Measurements from ENCODE around the gene NUP62.

The NUP62 gene

GRCh38 chr19:49904136-49904535, 25.2 kb downstream of the NUP62 start:
- no peak for DNase-seq (ENCODE audit: low read depth in 1 of 2, low spot score in 1 of 2)

GRCh38 chr19:49896863-49897621, 32.3 kb downstream of the NUP62 start, which contains the start of gene IL4I1:
Gene IL4I1, minus strand, starts transcription at chr19:49896887. Its CDS starts 727 bp downstream, at chr19:49896160.
- DNase-seq (ENCODE audit: low read depth in 1 of 2, low spot score in 1 of 2): peak; percentile 37 to 45

GRCh38 chr19:49895566-49896297, 33.6 kb downstream of the NUP62 start:
- no peak for DNase-seq (ENCODE audit: low read depth in 1 of 2, low spot score in 1 of 2)

DNA sequence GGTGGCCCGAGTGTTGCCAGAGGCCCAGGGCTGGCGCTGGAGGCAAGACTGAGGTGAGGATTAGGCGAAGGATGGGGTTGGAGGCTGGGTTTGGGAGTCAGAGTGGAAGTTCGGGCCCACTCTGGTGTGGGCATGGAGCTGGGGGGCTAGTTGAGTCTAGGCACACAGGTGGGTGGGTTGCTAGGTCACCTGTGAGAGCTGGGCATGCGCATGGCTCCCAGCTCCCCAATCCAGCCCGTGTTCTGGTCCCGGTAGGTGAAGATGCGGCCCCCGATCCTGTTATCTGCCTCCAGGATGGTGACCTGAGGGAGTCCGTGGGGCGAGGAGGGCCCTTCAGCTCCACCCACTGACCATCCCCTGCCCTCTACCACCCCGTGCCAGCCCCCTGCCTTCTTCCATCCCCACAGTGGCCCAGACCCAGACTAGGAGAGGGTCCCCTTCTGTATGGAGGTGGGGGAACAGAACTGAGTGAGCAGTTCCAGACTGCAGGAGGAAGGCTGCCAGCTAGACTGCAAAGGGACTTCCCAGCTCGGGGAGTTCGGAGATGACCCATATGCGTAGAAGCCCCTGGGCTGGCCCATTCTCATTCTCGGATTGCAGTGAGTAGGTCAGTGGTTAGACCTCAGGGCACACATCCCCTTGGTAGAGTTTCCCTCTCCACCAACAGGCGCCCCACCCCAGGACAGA, 34.3 kb downstream of the NUP62 start:
- DNase-seq (ENCODE audit: low read depth in 1 of 2, low spot score in 1 of 2): no peak

GRCh38 chr19:49894011-49894664, 35.2 kb downstream of the NUP62 start:
- no peak for DNase-seq (ENCODE audit: low read depth in 1 of 2, low spot score in 1 of 2)

- no peak for DNase-seq (ENCODE audit: low read depth in 1 of 2, low spot score in 1 of 2)
Measured at GRCh38 chr19:49892716-49893115, 36.6 kb downstream of the NUP62 start.

DNA sequence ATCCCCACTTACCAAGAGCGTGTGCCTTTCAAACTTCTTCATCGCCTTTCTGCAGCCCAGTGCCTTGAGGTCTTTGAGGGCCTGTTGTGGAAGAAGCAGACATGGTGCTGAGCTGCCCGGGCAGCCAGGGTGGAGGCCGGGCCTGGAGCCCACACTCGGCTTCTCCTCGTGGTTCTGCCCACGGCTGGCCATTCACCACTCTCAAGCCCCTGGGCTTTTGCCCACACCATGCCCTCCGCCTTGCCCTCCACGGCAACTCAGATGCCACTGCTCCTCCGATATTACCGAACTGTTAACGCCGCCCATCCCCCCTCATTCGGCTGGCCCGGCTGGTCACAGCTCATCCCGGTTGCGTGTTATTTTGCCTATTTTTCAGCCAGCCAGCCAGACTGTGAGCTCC, 37.9 kb downstream of the NUP62 start:
- DNase-seq (ENCODE audit: low read depth in 1 of 2, low spot score in 1 of 2): no peak

GRCh38 chr19:49890349-49891311, 38.7 kb downstream of the NUP62 start:
- peak; percentile 47 to 64 for DNase-seq (ENCODE audit: low read depth in 1 of 2, low spot score in 1 of 2)

- DNase-seq (ENCODE audit: low read depth in 1 of 2, low spot score in 1 of 2): peak; percentile 50 to 66
Measured at GRCh38 chr19:49889687-49890348, 39.5 kb downstream of the NUP62 start.

- no peak for DNase-seq (ENCODE audit: low read depth in 1 of 2, low spot score in 1 of 2)
Measured at GRCh38 chr19:49889038-49889686, 40.1 kb downstream of the NUP62 start.

GRCh38 chr19:49888510-49888824, 40.8 kb downstream of the NUP62 start:
- no peak for DNase-seq (ENCODE audit: low read depth in 1 of 2, low spot score in 1 of 2)

GRCh38 chr19:49887665-49888509, 41.4 kb downstream of the NUP62 start:
- DNase-seq (ENCODE audit: low read depth in 1 of 2, low spot score in 1 of 2): no peak

DNA sequence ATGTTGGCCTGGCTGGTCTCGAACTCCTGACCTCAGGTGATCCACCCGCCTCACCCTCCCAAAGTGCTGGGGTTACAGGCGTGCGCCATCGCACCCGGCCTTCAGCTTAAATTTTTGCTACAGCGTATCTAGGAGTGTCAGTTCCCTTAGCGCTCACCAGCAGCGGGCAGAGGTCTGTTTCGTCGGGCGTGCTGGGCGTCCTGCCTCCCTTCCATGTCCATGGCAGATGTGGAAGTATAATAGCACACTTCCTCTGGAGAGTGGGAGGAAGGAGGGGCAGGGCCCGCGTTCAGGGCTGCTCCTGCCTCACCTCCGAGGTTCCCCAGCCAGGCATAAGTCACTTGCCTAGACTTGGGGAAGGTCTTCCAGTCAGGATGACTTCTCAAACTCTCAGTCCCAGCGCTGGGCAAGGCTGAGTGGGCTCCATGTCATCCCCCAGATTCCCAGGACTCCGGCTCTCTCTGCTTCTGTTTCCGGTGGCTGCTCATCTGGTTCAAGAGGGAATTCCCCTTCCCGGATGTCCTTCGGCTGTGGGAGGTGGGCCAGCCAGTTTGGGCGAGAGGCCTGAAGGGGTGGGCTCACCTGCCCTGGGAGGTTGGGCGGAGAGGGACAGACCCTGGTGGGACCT, 42.2 kb downstream of the NUP62 start:
- DNase-seq (ENCODE audit: low read depth in 1 of 2, low spot score in 1 of 2): no peak

DNA sequence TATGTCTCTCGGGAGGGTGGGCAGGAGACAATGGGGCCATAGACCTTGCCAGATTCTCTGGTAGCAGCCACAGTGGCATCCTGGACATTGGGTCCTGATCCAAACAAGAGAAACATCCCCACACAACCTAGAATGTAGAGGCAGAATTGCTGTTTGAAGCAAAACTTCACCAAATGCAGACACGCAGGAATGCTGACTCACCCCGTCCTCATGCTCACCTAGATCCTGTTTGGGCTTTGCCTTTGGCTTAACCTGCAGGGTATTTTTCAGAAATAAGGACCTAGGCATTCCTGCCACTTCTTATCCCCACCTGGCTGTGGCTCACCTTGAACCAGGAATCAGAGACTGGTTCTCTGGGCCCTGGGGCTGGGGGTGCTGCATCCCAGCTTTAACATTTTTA, 44.5 kb downstream of the NUP62 start:
- no peak for DNase-seq (ENCODE audit: low read depth in 1 of 2, low spot score in 1 of 2)

DNA sequence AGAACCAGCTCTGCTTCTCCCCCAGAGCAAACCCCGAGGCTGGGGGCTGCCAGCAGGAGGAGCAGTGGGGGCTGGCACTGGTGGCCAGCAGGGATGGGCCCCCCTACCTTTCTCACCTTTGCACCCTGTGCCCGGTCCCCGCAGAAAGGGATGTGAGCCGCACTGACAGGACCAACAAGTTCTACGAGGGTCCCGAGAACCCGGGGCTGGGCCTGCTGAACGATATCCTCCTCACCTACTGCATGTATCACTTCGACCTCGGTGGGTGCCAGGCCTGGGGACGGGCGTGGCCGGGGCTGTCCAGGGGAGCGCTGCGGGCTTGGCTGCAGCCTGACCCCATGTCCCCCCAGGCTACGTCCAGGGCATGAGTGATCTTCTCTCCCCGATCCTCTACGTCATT, 45.2 kb downstream of the NUP62 start:
- no peak for DNase-seq (ENCODE audit: low read depth in 1 of 2, low spot score in 1 of 2)

GRCh38 chr19:49883094-49883493, 46.2 kb downstream of the NUP62 start:
- DNase-seq (ENCODE audit: low read depth in 1 of 2, low spot score in 1 of 2): no peak

- DNase-seq (ENCODE audit: low read depth in 1 of 2, low spot score in 1 of 2): no peak
Measured at GRCh38 chr19:49882643-49883042, 46.7 kb downstream of the NUP62 start.

All from stimulated activated CD4-positive, alpha-beta T cell treated with anti-CD3 and anti-CD28 coated beads, Interleukin-15, amount 100 ng/mL, for 1 hour (primary cell).